CD14-positive monocyte (primary cell): ENCODE data around the gene KRT35. TPM values are rescaled to one million over a fixed set of nuclear protein-coding genes. Genes with fewer than 3 reads are reported as not detected.

Experiments used
- DNase-seq, 3 donors: peaks; one replicate each; pipeline ENCODE4 v3.0.0-alpha.2; 2011 to 2022
- H2AFZ ChIP-seq: 2 replicates; pipeline ENCODE4 v1.6.0; 2012; ENCODE audit warnings: mild to moderate bottlenecking, low read depth, low read length, inconsistent platforms; ENCODE audit not compliant: insufficient read depth, poor library complexity, severe bottlenecking
- H3K27ac ChIP-seq, 2 donors: 1 replicate in 1 of 2; 2 replicates in 1 of 2; pipeline ENCODE4 v1.5.1; 2012 to 2013; ENCODE audit warnings: low read length in 2 of 2, control low read depth in 1 of 2, inconsistent platforms in 1 of 2, low read depth in 1 of 2, mild to moderate bottlenecking in 1 of 2
- H3K27me3 ChIP-seq, 2 donors: one replicate each; pipeline versions ENCODE4 v1.6.0 to v1.6.1; 2011 to 2013; ENCODE audit warnings: low read length in 2 of 2; ENCODE audit not compliant: control insufficient read depth in 2 of 2, insufficient read depth in 2 of 2
- H3K36me3 ChIP-seq, 2 donors: replicated peaks in 1 of 2; 1 replicate in 1 of 2; 2 replicates in 1 of 2; pipeline versions ENCODE4 v1.5.1 to v1.6.1; 2012 to 2013; ENCODE audit warnings: low read length in 2 of 2, control low read depth in 1 of 2, inconsistent platforms in 1 of 2, mild to moderate bottlenecking in 1 of 2; ENCODE audit not compliant: insufficient read depth in 2 of 2, control insufficient read depth in 1 of 2
- H3K4me1 ChIP-seq, 2 donors: 1 replicate in 1 of 2; 2 replicates in 1 of 2; pipeline versions ENCODE4 v1.5.1 to v1.6.1; 2012 to 2013; ENCODE audit warnings: low read length in 2 of 2, control low read depth in 1 of 2, inconsistent platforms in 1 of 2, mild to moderate bottlenecking in 1 of 2, moderate library complexity in 1 of 2; ENCODE audit not compliant: insufficient read depth in 2 of 2, control insufficient read depth in 1 of 2
- H3K4me2 ChIP-seq: replicated peaks from 2 replicates; pipeline ENCODE3; 2012; ENCODE audit warnings: low read length, moderate library complexity, mild to moderate bottlenecking; ENCODE audit not compliant: poor library complexity, severe bottlenecking; ENCODE audit errors: extremely low read depth
- H3K4me3 ChIP-seq, 3 experiments: fragments of 200-600 bp in 1 of 3; sonication (generic) in 1 of 3; replicated peaks in 1 of 3; 1 replicate in 2 of 3; 2 replicates in 1 of 3; pipeline ENCODE4 v1.5.1; 2011 to 2013; ENCODE audit warnings: low read length in 3 of 3, mild to moderate bottlenecking in 3 of 3, control low read depth in 2 of 3, low read depth in 2 of 3, inconsistent platforms in 1 of 3, moderate library complexity in 1 of 3
- H3K79me2 ChIP-seq: 2 replicates; pipeline ENCODE4 v1.6.0; 2012; ENCODE audit warnings: mild to moderate bottlenecking, control low read depth, inconsistent platforms, low read length, moderate library complexity; ENCODE audit not compliant: insufficient read depth
- H3K9ac ChIP-seq: 2 replicates; pipeline ENCODE4 v1.6.0; 2017; ENCODE audit warnings: low read length, mild to moderate bottlenecking; ENCODE audit not compliant: insufficient read depth, poor library complexity, severe bottlenecking
- H3K9me3 ChIP-seq, 2 donors: replicated peaks in 1 of 2; 1 replicate in 1 of 2; 2 replicates in 1 of 2; pipeline versions ENCODE4 v1.5.1 to v1.6.1; 2012 to 2013; ENCODE audit warnings: low read length in 2 of 2, control low read depth in 1 of 2; ENCODE audit not compliant: control insufficient read depth in 1 of 2, insufficient read depth in 1 of 2
- H4K20me1 ChIP-seq: 2 replicates; pipeline ENCODE4 v1.6.0; 2012; ENCODE audit warnings: mild to moderate bottlenecking, low read length, control low read depth, moderate library complexity; ENCODE audit not compliant: insufficient read depth
- H3K27ac Mint-ChIP-seq, 7 donors: one replicate each; pipeline ENCODE4 v1.8.0; 2020; ENCODE audit warnings: mild to moderate bottlenecking in 7 of 7, mixed read lengths in 7 of 7, moderate library complexity in 6 of 7, inconsistent platforms in 2 of 7
- H3K27me3 Mint-ChIP-seq, 3 donors: one replicate each; pipeline ENCODE4 v1.8.0; 2021 to 2022; ENCODE audit warnings: low read depth in 3 of 3, mild to moderate bottlenecking in 3 of 3, mixed read lengths in 3 of 3, moderate library complexity in 3 of 3, inconsistent platforms in 1 of 3
- H3K36me3 Mint-ChIP-seq, 2 donors: one replicate each; pipeline ENCODE4 v1.8.0; 2020; ENCODE audit warnings: mixed read lengths in 2 of 2, inconsistent platforms in 1 of 2, mild to moderate bottlenecking in 1 of 2
- H3K4me1 Mint-ChIP-seq: one replicate; pipeline ENCODE4 v1.8.0; 2020; ENCODE audit warnings: mild to moderate bottlenecking, mixed read lengths
- H3K4me3 Mint-ChIP-seq, 2 donors: one replicate each; pipeline ENCODE4 v1.8.0; 2020; ENCODE audit warnings: mild to moderate bottlenecking in 2 of 2, mixed read lengths in 2 of 2, moderate library complexity in 1 of 2
- H3K9me3 Mint-ChIP-seq, 7 donors: one replicate each; pipeline ENCODE4 v1.8.0; 2020 to 2022; ENCODE audit warnings: mixed read lengths in 7 of 7, mild to moderate bottlenecking in 6 of 7, moderate library complexity in 6 of 7, inconsistent platforms in 2 of 7
- CTCF ChIP-seq: fragments of 200-600 bp; IDR thresholded peaks from one replicate; pipeline ENCODE4 v1.8.0; 2022; ENCODE audit warnings: antibody characterized with exemption, mild to moderate bottlenecking
- WGBS: methylation state at CpG from one replicate; pipeline ENCODE4 v1.1.5; 2013; ENCODE audit warnings: missing lambda C conversion rate; ENCODE audit not compliant: insufficient coverage; 5-methylcytosine and 5-hydroxymethylcytosine counted together
- intact Hi-C, 2 donors: fragments of 100-400 bp; cut with micrococcal nuclease; formaldehyde crosslinking; loops; one replicate each; pipeline versions ENCODE4 v1.15.0 to v1.15.1; 2023
- polyA plus RNA-seq, 3 donors: library from polyadenylated mRNA; depleted of rRNA in 1 of 3; unstranded in 2 of 3; stranded (reverse) in 1 of 3; fragments of 300-500 nt in 2 of 3; fragments of >200 nt in 1 of 3; fragmentation: Illumina TruSeq in 2 of 3; gene quantifications; 1 replicate in 2 of 3; 2 replicates in 1 of 3; pipeline ENCODE4 v1.2.3, GENCODE V29; 2012 to 2021

Gene KRT35
- polyA plus RNA-seq, 3 donors, result not detected

- Mint-ChIP-seq H3K4me1 (no peaks in the 10 kb centered on the region), H3K27me3 (peaks cover 9 to 25% (median 10%) of the 10 kb centered on the region in 3 donors), H3K27ac (no peak within 1 kb of the TSS), H3K4me3 (no peak within 1 kb of the TSS), H3K9me3 (peaks cover 0 to 3% (median 0%) of the 10 kb centered on the region in 7 donors), H3K36me3 (no peaks in the 10 kb centered on the region)
- 97% methylated on average over 8 of the region's 10 CpGs for WGBS
- intact Hi-C loops, result no loop called here
- TF ChIP-seq CTCF, result no peak
- Histone ChIP-seq H3K79me2 (no peaks in the 10 kb centered on the region), H2AFZ (no peak within 1 kb of the TSS), H3K4me1 (no peaks in the 10 kb centered on the region), H3K9ac (no peak within 1 kb of the TSS), H3K27ac (no peak within 1 kb of the TSS), H3K36me3 (no peaks in the 10 kb centered on the region), H3K9me3 (no peaks in the 10 kb centered on the region), H3K4me2 (no peak within 1 kb of the TSS), H4K20me1 (no peaks in the 10 kb centered on the region), H3K27me3 (peaks cover 2 to 3% of the 10 kb centered on the region in 2 donors), H3K4me3 (no peak within 1 kb of the TSS)
- no peak for DNase-seq
These were observed 40.4 kb downstream of the KRT35 start, which contains the start of gene KRT38 for GRCh38 chr17:41440531-41441033. Gene KRT38, minus strand, starts transcription at chr17:41440983. Its CDS starts 62 bp downstream, at chr17:41440921.

- DNase-seq, result no peak
- Histone ChIP-seq H3K27me3 (peaks cover 0 to 3% of the 10 kb centered on the region in 2 donors), H3K27ac (no peak overlapping the region), H3K4me1 (no peaks in the 10 kb centered on the region), H3K9ac (no peak overlapping the region), H3K36me3 (no peaks in the 10 kb centered on the region), H3K9me3 (no peaks in the 10 kb centered on the region), H2AFZ (no peak overlapping the region), H3K4me2 (no peak overlapping the region), H3K4me3 (no peak overlapping the region), H4K20me1 (no peaks in the 10 kb centered on the region), H3K79me2 (no peaks in the 10 kb centered on the region)
- intact Hi-C loops, result no loop called here
- Mint-ChIP-seq H3K27ac (no peak overlapping the region), H3K36me3 (no peaks in the 10 kb centered on the region), H3K4me1 (no peaks in the 10 kb centered on the region), H3K9me3 (peaks cover 0 to 3% (median 0%) of the 10 kb centered on the region in 7 donors), H3K27me3 (peaks cover 7 to 19% (median 8%) of the 10 kb centered on the region in 3 donors), H3K4me3 (no peak overlapping the region)
- no peak for TF ChIP-seq CTCF
- 72% methylated on average over 3 of the region's 5 CpGs for WGBS
These were observed 41.6 kb downstream of the KRT35 start for GRCh38 chr17:41439375-41439774.
